CD4-positive, alpha-beta T cell (primary cell): Measurements from ENCODE around the gene TXNRD2. TPM values are rescaled to one million over a fixed set of nuclear protein-coding genes. Genes with fewer than 3 reads are reported as not detected.

ENCODE experiments used
- ATAC-seq: fragments of 200-7000 bp; cut with Tn5 transposase; one replicate; pipeline ENCODE4 v1.10.0; 2022; ENCODE audit warnings: mild to moderate bottlenecking; ENCODE audit not compliant: poor library complexity
- CTCF ChIA-PET: fragments of 350-600 bp; sonication (Branson Sonifier 250); formaldehyde crosslinking; loops from one replicate; lab custom pipeline; 2021; ENCODE audit warnings: antibody characterized with exemption, inconsistent platforms; lab: Charles Lee
- POLR2A ChIA-PET: fragments of 350-600 bp; sonication (Branson Sonifier 250); formaldehyde crosslinking; loops from one replicate; lab custom pipeline; 2021; ENCODE audit warnings: antibody characterized with exemption, inconsistent platforms; lab: Charles Lee
- DNase-seq, 14 experiments: peaks; one replicate each; pipeline ENCODE4 v3.0.0-alpha.2; 2013 to 2020; ENCODE audit warnings: mixed read lengths in 2 of 14
- H3K27ac ChIP-seq, 2 donors: one replicate each; pipeline versions ENCODE4 v1.5.1 to v1.7.0; 2013; ENCODE audit warnings: low read length in 2 of 2, low read depth in 1 of 2, mild to moderate bottlenecking in 1 of 2
- H3K27me3 ChIP-seq, 2 experiments: 1 replicate in 1 of 2; 2 replicates in 1 of 2; pipeline versions ENCODE4 v1.6.1 to v1.7.0; 2013; ENCODE audit warnings: low read length in 2 of 2, control low read depth in 1 of 2, mild to moderate bottlenecking in 1 of 2, moderate library complexity in 1 of 2; ENCODE audit not compliant: insufficient read depth in 2 of 2, control insufficient read depth in 1 of 2
- H3K36me3 ChIP-seq: one replicate; pipeline ENCODE4 v1.6.1; 2013; ENCODE audit warnings: low read length, control low read depth; ENCODE audit not compliant: insufficient read depth
- H3K4me1 ChIP-seq: one replicate; pipeline ENCODE4 v1.6.1; 2013; ENCODE audit warnings: low read length, control low read depth; ENCODE audit not compliant: insufficient read depth
- H3K4me3 ChIP-seq: one replicate; pipeline ENCODE4 v1.5.1; 2013; ENCODE audit warnings: mild to moderate bottlenecking, low read length, moderate library complexity
- H3K9me3 ChIP-seq, 2 experiments: 1 replicate in 1 of 2; 2 replicates in 1 of 2; pipeline versions ENCODE4 v1.6.1 to v1.7.0; 2013; ENCODE audit warnings: low read length in 2 of 2, mild to moderate bottlenecking in 2 of 2, control low read depth in 1 of 2, moderate library complexity in 1 of 2; ENCODE audit not compliant: control insufficient read depth in 1 of 2, insufficient read depth in 1 of 2
- H3K27ac Mint-ChIP-seq: one replicate; pipeline ENCODE4 v1.8.0; 2020; ENCODE audit warnings: mixed read lengths
- H3K27me3 Mint-ChIP-seq: one replicate; pipeline ENCODE4 v1.8.0; 2021; ENCODE audit warnings: mixed read lengths
- H3K36me3 Mint-ChIP-seq: one replicate; pipeline ENCODE4 v1.8.0; 2021; ENCODE audit warnings: low read depth, mixed read lengths
- H3K4me1 Mint-ChIP-seq: one replicate; pipeline ENCODE4 v1.8.0; 2021; ENCODE audit warnings: low read depth, mixed read lengths
- H3K4me3 Mint-ChIP-seq: one replicate; pipeline ENCODE4 v1.8.0; 2020; ENCODE audit warnings: mild to moderate bottlenecking, mixed read lengths
- H3K9me3 Mint-ChIP-seq: one replicate; pipeline ENCODE4 v1.8.0; 2020; ENCODE audit warnings: mixed read lengths
- CTCF ChIP-seq: fragments of 200-600 bp; IDR thresholded peaks from one replicate; pipeline ENCODE4 v1.8.0; 2022; ENCODE audit warnings: antibody characterized with exemption, mild to moderate bottlenecking
- intact Hi-C, 2 experiments: fragments of 100-400 bp; cut with DNase I in 1 of 2; cut with micrococcal nuclease in 1 of 2; formaldehyde crosslinking; loops; one replicate each; pipeline versions ENCODE4 v1.15.1 to v1.9.0; 2023 to 2025; cut with DNase I, micrococcal nuclease
- total RNA-seq, 174 experiments: library from RNA in 2 of 174; stranded (reverse) in 2 of 174; gene quantifications; one replicate each; pipeline ENCODE4 v1.2.3 and lab custom pipeline; 2021 to 2026

The TXNRD2 gene
- total RNA-seq, 2 experiments from 2014 or later, result 18.6 to 19.5 TPM

- ATAC-seq, result peak; percentile 45
- Mint-ChIP-seq H3K9me3 (no peaks in the 10 kb centered on the region), H3K27me3 (no peaks in the 10 kb centered on the region), H3K4me1 (peaks cover 16% of the 10 kb centered on the region), H3K4me3 (no peak overlapping the region), H3K27ac (no peak overlapping the region), H3K36me3 (peaks cover 5% of the 10 kb centered on the region)
- Histone ChIP-seq H3K4me1 (peaks cover 18% of the 10 kb centered on the region), H3K27me3 (no peaks in the 10 kb centered on the region), H3K27ac (no peak overlapping the region), H3K36me3 (peaks cover 12% of the 10 kb centered on the region), H3K9me3 (no peaks in the 10 kb centered on the region), H3K4me3 (no peak overlapping the region)
- no peak for TF ChIP-seq CTCF
- intact Hi-C loops, result loop anchor here (5.0 kb wide), 2 partner anchors 56 to 141 kb away; no protein-coding TSS in a partner anchor
- ChIA-PET CTCF (interaction anchor here (1.3 to 2.4 kb wide), 3 partner anchors 41 to 164 kb away, joined by 3 to 22 read pairs (median 5); no protein-coding TSS in a partner anchor), POLR2A (interaction anchor here (1.4 to 2.0 kb wide), 4 partner anchors 29 to 157 kb away, joined by 4 to 6 read pairs (median 5); partner anchors contain the start of genes COMT, TANGO2, TRMT2A and TXNRD2)
- peak in 3 of 14 experiments; percentile 24 to 37 (median 32) for DNase-seq
These were observed 29.9 kb upstream of the TXNRD2 start for GRCh38 chr22:19971276-19972124.

GRCh38 chr22:19970479-19971275, 29.1 kb upstream of the TXNRD2 start:
- CTCF ChIA-PET, result interaction anchor here (0.7 to 2.4 kb wide), 7 partner anchors 42 to 164 kb away, joined by 3 to 22 read pairs (median 3); no protein-coding TSS in a partner anchor
- no peak overlapping the region for H3K27ac ChIP-seq
- H3K4me3 Mint-ChIP-seq, result no peak overlapping the region

More at GRCh38 chr22:19970479-19971275, 29.1 kb upstream of the TXNRD2 start:
- Histone ChIP-seq H3K4me1 (peaks cover 18% of the 10 kb centered on the region), H3K9me3 (no peaks in the 10 kb centered on the region), H3K4me3 (no peak overlapping the region), H3K27me3 (no peaks in the 10 kb centered on the region), H3K36me3 (peaks cover 12% of the 10 kb centered on the region)
- ATAC-seq (peak; percentile 87), DNase-seq (peak; percentile 59 to 85 (median 76))
- H3K27me3 Mint-ChIP-seq, result no peaks in the 10 kb centered on the region
- peaks cover 5% of the 10 kb centered on the region for H3K36me3 Mint-ChIP-seq
- no peak overlapping the region for H3K27ac Mint-ChIP-seq
- POLR2A ChIA-PET, result interaction anchor here (0.7 to 2.0 kb wide), 5 partner anchors 29 to 160 kb away, joined by 4 to 6 read pairs (median 5); partner anchors contain the start of genes COMT, TANGO2, TRMT2A and TXNRD2
- TF ChIP-seq CTCF, result peak; percentile 90
- intact Hi-C loops, result loop anchor here (1.0 to 5.0 kb wide), 5 partner anchors 43 to 315 kb away; no protein-coding TSS in a partner anchor
- H3K4me1 Mint-ChIP-seq, result peaks cover 16% of the 10 kb centered on the region
- no peaks in the 10 kb centered on the region for H3K9me3 Mint-ChIP-seq
